HG02938 (cell line): ENCODE results near the gene CRIM1.

ENCODE experiments used
- ATAC-seq: cut with Tn5 transposase; IDR thresholded peaks from one replicate; pipeline ENCODE4 v1.9.1; 2021; ENCODE audit warnings: mild to moderate bottlenecking, moderate library complexity; ENCODE audit not compliant: unreplicated experiment

CRIM1 gene

DNA sequence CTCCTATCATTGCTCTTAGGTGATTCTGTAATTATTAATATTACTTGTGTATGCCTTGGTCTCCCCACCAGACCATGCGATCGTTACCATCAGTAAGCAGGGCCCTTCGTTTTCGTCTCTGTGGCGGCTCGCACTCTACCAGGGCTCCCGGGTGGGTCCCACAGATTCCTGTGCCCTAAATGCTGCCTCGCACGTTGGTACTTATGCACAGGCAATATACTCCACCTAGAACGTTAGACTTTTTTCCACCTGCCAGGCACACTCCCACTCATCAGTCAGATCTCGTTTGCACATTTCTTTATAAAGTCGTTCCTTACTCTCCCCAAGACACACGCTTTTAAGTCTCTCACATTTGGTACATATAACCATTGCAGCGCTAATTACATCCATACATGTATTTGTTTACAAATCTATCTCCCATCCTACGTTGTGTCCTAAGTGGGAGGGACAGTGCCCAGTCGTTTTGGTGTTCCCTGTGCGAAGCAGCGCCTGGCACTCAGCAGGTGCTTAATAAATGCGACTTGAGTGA, 241.5 kb downstream of the CRIM1 start:
- no peak for ATAC-seq

DNA sequence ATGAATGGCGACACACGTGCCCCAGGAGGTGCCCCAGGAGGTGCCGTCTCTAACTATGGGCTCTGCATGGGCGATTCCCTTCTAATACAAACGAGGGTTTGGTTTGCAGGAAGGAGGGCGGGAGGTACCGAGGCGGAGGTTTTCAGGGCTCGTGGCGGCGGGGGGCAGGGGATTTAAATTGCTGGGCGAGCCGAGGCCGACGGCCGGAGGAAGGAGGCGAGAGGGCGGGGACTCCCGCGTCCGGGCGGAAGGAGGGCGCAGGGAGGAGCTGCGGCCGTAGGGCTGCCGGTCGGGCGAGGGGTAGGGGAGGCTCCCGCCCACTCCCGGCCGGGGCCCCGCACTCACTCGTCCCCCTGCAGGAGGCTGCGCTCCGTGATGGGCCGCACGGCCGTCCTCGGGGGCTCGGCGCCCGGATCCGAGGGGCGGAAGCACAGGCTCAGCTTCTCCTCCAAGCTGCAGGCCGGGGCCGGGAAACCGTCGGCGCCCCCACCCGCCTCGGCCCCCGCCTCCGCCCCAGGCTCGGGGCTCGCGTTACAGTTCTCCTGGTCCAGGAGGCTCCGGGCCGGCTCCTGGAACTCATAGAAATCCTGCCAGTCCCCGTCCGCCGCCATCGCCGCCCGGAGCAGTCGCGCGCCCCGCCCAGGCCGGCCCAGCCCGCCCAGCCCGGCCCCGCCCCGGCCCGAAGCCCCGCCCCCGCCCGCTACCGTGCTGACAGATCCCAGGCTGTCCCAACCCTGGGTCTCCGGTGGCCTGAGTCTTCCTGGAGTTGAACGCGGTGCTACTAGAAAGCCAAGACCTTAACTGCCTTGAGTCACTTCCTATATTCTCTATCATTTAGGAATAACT, 242.2 kb downstream of the CRIM1 start, which contains the start of gene FEZ2:
FEZ2 (minus strand) TSS at position 637 of the 846 bp plus-strand sequence; CDS start at position 611, 26 bp downstream.
- peak; percentile 98 for ATAC-seq
